ENCODE data around the gene INF2.

DNA sequence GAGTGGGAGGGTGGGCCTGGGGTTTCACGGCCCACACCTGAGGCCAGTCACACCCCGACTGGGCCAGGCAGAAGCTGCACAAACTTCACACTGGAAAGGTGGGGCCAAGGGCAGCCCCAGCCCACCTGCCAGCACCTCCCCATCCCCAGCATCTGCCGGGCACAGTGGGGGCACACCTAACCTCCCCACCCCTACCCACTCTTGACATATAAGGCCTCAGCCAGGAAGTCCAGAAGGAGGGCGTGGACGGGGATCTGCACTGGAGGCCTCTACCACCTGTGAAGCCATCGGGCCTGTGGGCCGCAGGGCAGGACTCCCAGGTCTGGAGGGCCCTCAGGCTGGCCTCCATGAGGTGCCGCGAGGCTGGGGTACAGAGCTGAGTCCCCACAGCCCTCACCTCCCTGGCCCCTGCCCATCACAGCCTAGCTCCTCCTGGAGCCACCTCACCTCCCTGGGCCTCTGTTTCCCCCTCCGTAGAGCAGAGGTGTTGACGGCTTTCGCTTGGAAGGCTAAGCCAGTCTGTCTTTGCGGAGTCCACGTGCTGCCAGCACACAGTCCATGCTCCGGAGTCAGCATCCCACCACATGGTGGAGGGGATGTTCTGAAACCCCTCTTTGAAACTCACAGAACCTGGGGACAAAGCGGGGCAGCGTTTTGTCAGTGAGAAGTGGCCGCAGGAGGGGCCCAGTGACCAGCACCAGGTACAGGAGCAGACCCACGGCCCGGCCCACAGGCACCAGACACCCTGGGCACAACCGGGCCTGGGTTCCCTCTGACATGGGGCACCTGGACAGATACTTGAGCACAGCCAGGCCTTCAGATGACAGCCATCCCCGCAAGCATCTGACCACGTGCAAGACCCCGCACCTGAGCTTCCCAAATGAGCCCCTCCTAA is 38.2 kb upstream of the INF2 start:
- TF ChIP-seq SUZ12 (IDR thresholded peaks at IDR 0.05): no peak
- no peak for TF ChIP-seq ELF4 (IDR thresholded peaks at IDR 0.05)
- TF ChIP-seq BHLHE40 (IDR thresholded peaks at IDR 0.05; ENCODE audit: borderline replicate concordance): no peak
- no peak for TF ChIP-seq L3MBTL2 (conservative IDR thresholded peaks at IDR 0.05)

Data from HEK293T (cell line).